Epithelial cell of umbilical artery (primary cell): ENCODE data around the gene VWC2L. TPM values are rescaled to one million over a fixed set of nuclear protein-coding genes. Genes with fewer than 3 reads are reported as not detected.

Source experiments
- total RNA-seq: library from RNA; depleted of rRNA; stranded (reverse); fragments of >200 nt; gene quantifications from 2 replicates; pipeline ENCODE4 v1.2.3, GENCODE V29; 2014

VWC2L gene
- total RNA-seq = not detected in 2 replicates

DNA sequence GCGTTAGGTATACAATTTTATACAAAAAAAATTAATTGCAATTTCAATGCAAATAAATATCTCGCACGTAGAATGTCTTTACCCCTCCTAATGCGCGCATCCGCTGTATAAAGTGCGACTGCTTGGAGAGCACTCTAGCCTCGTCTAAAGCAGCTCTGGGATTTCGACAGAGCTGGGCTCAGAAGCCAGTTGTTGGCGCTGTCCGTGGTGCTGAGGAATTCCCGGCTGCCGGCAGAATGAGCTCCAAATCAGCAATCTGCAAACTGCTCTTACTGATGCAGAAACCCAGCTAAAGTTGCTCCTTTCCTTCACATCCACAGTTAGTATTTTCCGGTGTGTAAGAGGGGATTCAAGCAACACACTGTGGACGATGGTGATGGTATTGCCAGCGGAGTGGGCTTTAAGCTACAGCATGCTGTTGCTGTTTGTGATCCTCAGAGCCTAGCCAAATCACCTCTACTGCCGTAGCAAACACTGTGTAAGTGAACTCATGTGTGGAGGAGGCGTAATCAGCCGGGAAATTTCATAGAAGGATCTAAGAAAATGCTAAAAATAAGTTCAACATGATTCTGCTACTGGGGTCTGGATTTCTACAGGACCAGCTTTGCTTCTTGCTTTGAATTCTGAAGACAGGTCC, at the start of gene VWC2L:
Gene VWC2L (plus strand): TSS at position 137 of the 637 bp plus-strand sequence. CDS start 3,140 bp downstream, outside the sequence.

